Mesothelial cell of epicardium (in vitro differentiated cells): Measurements from ENCODE around the gene DIS3L2. TPM values are rescaled to one million over a fixed set of nuclear protein-coding genes. Genes with fewer than 3 reads are reported as not detected.
A peak's percentile ranks its signal among the peaks of the same experiment; 100 is the strongest.

ENCODE experiments used
- DNase-seq, 2 experiments: peaks; one replicate each; pipeline ENCODE4 v3.0.0; 2021; ENCODE audit warnings: low spot score in 2 of 2; ENCODE audit not compliant: unreplicated experiment in 2 of 2
- H3K27ac Mint-ChIP-seq: 2 replicates; pipeline ENCODE4 v1.8.0; 2021; ENCODE audit warnings: mixed read lengths
- H3K27me3 Mint-ChIP-seq: 2 replicates; pipeline ENCODE4 v1.8.0; 2021; ENCODE audit warnings: low read depth, mixed read lengths
- H3K36me3 Mint-ChIP-seq: 2 replicates; pipeline ENCODE4 v1.8.0; 2021; ENCODE audit warnings: mixed read lengths
- H3K4me1 Mint-ChIP-seq: 2 replicates; pipeline ENCODE4 v1.8.0; 2021; ENCODE audit warnings: mixed read lengths
- H3K4me3 Mint-ChIP-seq: 2 replicates; pipeline ENCODE4 v1.8.0; 2021; ENCODE audit warnings: mild to moderate bottlenecking, moderate library complexity, mixed read lengths
- H3K9me3 Mint-ChIP-seq: 2 replicates; pipeline ENCODE4 v1.8.0; 2021; ENCODE audit warnings: mixed read lengths
- total RNA-seq: library from RNA; stranded (reverse); gene quantifications from 3 replicates; pipeline ENCODE4 v1.2.1, GENCODE V29; 2021
- TF ChIP-seq, protein P1 (sequence below): fragments of 200-600 bp; sonication (generic); IDR thresholded peaks from one replicate; pipeline ENCODE4 v1.5.0; 2021; ENCODE audit warnings: antibody characterized with exemption; ENCODE audit not compliant: unreplicated experiment

Gene DIS3L2
- total RNA-seq, 1 donor from 2014 or later = 74.4 TPM

DNA sequence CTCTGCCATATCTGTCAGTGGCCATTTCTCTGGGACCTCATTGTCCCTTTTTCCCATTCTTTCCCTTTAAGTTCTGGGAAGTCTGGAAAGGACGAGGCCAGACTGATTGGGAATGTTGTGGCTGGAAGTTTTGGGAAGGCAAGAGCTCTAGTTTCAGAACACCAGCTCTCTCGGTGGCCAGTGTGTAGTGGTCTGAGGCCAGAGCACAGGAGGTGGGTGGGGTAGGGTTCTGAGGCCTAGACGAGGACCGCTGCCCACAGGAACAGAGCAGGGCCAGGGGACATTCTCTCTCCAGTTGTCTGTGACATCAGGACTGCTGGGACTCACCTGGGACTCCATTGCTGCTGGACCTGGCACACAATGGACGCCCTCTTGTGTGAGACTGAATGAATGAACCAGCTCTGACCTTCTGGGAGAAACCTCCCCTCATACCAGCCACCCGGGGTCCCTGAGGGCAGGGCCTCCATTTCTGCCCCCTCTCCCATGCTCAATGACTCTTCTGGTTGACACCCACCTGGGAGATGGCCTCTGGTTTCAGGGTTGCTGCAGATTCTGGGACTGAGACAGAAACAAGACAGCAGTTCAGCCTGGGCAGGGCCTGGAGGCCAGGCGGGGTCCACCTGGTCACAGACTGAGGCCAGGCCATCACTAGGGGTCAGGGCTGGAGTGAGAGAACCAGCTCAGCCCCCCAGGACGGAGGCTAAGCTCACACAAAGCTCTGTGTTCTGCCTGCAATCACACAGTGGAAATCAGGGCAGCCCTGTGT, 26.9 kb upstream of the DIS3L2 start:
- DNase-seq = peak in 1 of 2 experiments; percentile 33

DNA sequence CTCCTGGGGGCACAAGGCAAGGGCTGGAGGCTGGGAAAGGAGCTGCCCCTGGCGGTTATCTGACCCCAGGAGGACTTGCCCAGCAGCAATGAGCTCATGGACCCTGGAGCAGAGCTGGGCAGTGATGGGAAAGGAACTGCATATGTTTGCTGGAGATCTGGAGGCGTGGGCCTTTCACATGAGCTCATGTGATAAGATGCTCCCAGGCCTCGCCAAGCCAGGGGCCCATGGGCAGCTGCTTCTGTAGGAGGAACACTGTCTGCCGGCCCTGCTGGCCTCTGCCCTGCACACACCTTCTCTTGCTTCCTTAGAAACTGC, 26.3 kb upstream of the DIS3L2 start:
- DNase-seq = peak in 1 of 2 experiments; percentile 36
- TF ChIP-seq, protein P1, sequence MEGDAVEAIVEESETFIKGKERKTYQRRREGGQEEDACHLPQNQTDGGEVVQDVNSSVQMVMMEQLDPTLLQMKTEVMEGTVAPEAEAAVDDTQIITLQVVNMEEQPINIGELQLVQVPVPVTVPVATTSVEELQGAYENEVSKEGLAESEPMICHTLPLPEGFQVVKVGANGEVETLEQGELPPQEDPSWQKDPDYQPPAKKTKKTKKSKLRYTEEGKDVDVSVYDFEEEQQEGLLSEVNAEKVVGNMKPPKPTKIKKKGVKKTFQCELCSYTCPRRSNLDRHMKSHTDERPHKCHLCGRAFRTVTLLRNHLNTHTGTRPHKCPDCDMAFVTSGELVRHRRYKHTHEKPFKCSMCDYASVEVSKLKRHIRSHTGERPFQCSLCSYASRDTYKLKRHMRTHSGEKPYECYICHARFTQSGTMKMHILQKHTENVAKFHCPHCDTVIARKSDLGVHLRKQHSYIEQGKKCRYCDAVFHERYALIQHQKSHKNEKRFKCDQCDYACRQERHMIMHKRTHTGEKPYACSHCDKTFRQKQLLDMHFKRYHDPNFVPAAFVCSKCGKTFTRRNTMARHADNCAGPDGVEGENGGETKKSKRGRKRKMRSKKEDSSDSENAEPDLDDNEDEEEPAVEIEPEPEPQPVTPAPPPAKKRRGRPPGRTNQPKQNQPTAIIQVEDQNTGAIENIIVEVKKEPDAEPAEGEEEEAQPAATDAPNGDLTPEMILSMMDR = no peak
- no peaks in the 10 kb centered on the region for H3K4me1 Mint-ChIP-seq
- peaks cover 25% of the 10 kb centered on the region for H3K27me3 Mint-ChIP-seq
- H3K9me3 Mint-ChIP-seq = no peaks in the 10 kb centered on the region
- H3K4me3 Mint-ChIP-seq = no peak overlapping the region
- no peaks in the 10 kb centered on the region for H3K36me3 Mint-ChIP-seq
- H3K27ac Mint-ChIP-seq = no peak overlapping the region

More for the DNA sequence above, 26.9 kb upstream of the DIS3L2 start:
- H3K36me3 Mint-ChIP-seq = no peaks in the 10 kb centered on the region
- no peaks in the 10 kb centered on the region for H3K9me3 Mint-ChIP-seq
- H3K27me3 Mint-ChIP-seq = peaks cover 30% of the 10 kb centered on the region
- no peak overlapping the region for H3K4me3 Mint-ChIP-seq
- TF ChIP-seq, protein P1 = no peak
- H3K27ac Mint-ChIP-seq = no peak overlapping the region
- no peaks in the 10 kb centered on the region for H3K4me1 Mint-ChIP-seq

DNA sequence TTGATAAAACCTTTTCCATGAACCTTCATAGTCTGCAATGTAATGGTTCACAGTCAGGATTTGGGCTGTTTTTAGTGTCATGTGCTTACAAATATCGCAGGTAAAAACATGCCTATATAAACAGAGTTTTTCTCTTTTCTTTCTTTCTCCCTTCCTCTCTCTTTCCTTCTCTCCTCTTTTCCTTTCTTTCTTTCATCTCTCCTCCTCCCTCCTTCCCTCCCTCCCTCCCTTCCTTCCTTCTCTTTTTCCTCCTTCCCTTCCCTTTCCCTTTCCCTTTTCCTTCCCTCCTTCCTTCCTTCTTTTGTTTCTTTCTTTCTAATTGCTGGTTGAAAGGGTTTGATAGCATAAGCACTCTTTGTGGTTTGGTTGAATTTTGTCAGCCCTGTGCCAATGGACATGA, 25.7 kb upstream of the DIS3L2 start:
- no peaks in the 10 kb centered on the region for H3K36me3 Mint-ChIP-seq
- H3K27ac Mint-ChIP-seq = no peak overlapping the region
- DNase-seq = no peak
- TF ChIP-seq, protein P1 = no peak
- no peaks in the 10 kb centered on the region for H3K9me3 Mint-ChIP-seq
- no peak overlapping the region for H3K4me3 Mint-ChIP-seq
- no peaks in the 10 kb centered on the region for H3K4me1 Mint-ChIP-seq
- peaks cover 20% of the 10 kb centered on the region for H3K27me3 Mint-ChIP-seq

DNA sequence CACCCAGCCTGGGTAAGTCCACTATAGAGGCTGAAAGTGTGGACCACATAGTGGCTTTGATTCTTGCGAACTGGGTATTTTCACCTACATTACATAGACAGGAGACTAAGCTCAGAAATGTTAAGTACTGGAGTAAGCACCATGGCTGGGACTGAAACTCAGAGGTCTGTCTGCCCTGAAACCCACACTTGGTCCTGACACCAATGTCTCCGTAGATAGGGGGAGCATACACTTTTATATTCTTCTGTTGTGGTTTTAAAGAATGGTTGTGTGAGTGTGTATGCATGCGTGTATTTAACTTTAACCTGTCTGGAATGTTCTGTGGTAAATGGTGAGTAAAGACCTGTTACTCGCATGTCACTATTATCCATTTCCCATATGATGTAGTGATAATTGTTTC, 25.0 kb upstream of the DIS3L2 start:
- no peak overlapping the region for H3K4me3 Mint-ChIP-seq
- H3K27ac Mint-ChIP-seq = no peak overlapping the region

DNA sequence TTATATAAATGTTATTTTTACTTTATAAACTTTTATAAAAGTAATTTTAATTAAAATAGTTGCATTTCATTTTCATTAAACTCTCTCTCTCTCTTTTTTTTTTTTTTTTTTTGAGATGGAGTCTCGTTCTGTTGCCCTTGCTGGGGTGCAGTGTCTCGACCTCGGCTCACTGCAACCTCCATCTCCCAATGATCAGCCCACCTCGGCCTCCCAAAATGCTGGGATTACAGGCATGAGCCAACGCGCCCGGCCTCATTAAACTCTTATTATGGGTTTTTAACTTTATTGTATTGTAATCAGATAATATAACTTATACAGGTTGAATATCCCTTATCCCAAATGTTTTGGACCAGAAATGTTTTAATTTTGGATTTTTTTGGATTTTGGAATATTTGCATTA, 24.5 kb upstream of the DIS3L2 start:
- no peaks in the 10 kb centered on the region for H3K4me1 Mint-ChIP-seq
- TF ChIP-seq, protein P1 = no peak
- H3K27me3 Mint-ChIP-seq = peaks cover 14% of the 10 kb centered on the region
- H3K4me3 Mint-ChIP-seq = no peak overlapping the region
- no peaks in the 10 kb centered on the region for H3K36me3 Mint-ChIP-seq
- H3K27ac Mint-ChIP-seq = no peak overlapping the region
- no peaks in the 10 kb centered on the region for H3K9me3 Mint-ChIP-seq
- DNase-seq = no peak

More for the DNA sequence above, 25.0 kb upstream of the DIS3L2 start:
- H3K27me3 Mint-ChIP-seq = peaks cover 19% of the 10 kb centered on the region
- no peaks in the 10 kb centered on the region for H3K9me3 Mint-ChIP-seq
- H3K4me1 Mint-ChIP-seq = no peaks in the 10 kb centered on the region
- DNase-seq = peak in 1 of 2 experiments; percentile 3
- no peaks in the 10 kb centered on the region for H3K36me3 Mint-ChIP-seq
- TF ChIP-seq, protein P1 = no peak

DNA sequence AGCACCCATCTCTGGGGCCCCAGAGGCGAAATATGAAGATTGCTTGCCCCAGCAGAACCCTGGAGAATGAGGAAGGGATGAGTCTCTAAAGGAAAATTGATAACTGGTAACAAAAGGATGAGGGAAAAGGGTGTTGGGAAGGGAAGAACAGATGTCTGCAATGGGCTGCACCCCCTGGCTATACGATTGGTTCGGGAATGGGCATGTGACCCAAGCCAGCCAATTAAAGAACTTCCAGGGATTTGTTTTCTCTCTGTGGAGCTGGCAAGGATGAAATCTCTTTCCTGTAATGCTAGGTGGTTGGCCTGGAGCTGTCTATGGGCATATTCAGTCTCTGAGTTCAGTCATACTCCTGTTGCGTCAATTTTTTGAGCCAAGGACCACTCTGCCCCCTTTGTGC, 22.5 kb upstream of the DIS3L2 start:
- Mint-ChIP-seq H3K4me3 (no peak overlapping the region), H3K4me1 (no peaks in the 10 kb centered on the region), H3K9me3 (no peaks in the 10 kb centered on the region), H3K36me3 (no peaks in the 10 kb centered on the region), H3K27ac (no peak overlapping the region), H3K27me3 (peaks cover 8% of the 10 kb centered on the region)
- TF ChIP-seq, protein P1 = no peak
- peak in 1 of 2 experiments; percentile 14 for DNase-seq
